Transverse colon (tissue), 4 donors: ENCODE measurements around the gene MRPL52.
"Not testable (repeated sequence)": the region's sequence is repeated elsewhere in the genome, so short reads cannot be mapped to it uniquely, and the experiment has no call there.

ENCODE experiments used
- EP300 ChIP-seq: sonication (generic); formaldehyde crosslinking; IDR thresholded peaks from one replicate; pipeline ENCODE4 v1.6.1; 2017; ENCODE audit warnings: antibody characterized with exemption, low read depth
- POLR2A ChIP-seq: fragments of 450-650 bp; IDR thresholded peaks from one replicate; pipeline ENCODE4 v1.6.1; 2016; ENCODE audit warnings: antibody characterized with exemption, mild to moderate bottlenecking, moderate library complexity
- POLR2AphosphoS5 ChIP-seq, 3 donors: sonication (generic); formaldehyde crosslinking; IDR thresholded peaks; one replicate each; pipeline ENCODE4 v1.6.1; 2016; ENCODE audit warnings: antibody characterized with exemption in 3 of 3
- TF ChIP-seq, protein P1 (sequence below), 5 experiments: fragments of 200-600 bp in 3 of 5; fragments of 450-650 bp in 2 of 5; sonication (generic) in 3 of 5; IDR thresholded peaks; 1 replicate in 2 of 5; 2 replicates in 3 of 5; pipeline ENCODE4 v1.5.1; 2016 to 2017; ENCODE audit warnings: antibody characterized with exemption in 5 of 5, inconsistent platforms in 3 of 5, mild to moderate bottlenecking in 2 of 5, moderate library complexity in 1 of 5

- TF ChIP-seq, protein P1, sequence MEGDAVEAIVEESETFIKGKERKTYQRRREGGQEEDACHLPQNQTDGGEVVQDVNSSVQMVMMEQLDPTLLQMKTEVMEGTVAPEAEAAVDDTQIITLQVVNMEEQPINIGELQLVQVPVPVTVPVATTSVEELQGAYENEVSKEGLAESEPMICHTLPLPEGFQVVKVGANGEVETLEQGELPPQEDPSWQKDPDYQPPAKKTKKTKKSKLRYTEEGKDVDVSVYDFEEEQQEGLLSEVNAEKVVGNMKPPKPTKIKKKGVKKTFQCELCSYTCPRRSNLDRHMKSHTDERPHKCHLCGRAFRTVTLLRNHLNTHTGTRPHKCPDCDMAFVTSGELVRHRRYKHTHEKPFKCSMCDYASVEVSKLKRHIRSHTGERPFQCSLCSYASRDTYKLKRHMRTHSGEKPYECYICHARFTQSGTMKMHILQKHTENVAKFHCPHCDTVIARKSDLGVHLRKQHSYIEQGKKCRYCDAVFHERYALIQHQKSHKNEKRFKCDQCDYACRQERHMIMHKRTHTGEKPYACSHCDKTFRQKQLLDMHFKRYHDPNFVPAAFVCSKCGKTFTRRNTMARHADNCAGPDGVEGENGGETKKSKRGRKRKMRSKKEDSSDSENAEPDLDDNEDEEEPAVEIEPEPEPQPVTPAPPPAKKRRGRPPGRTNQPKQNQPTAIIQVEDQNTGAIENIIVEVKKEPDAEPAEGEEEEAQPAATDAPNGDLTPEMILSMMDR (IDR thresholded peaks at IDR 0.05), result not testable (repeated sequence)
- TF ChIP-seq POLR2A; EP300; POLR2AphosphoS5 (IDR thresholded peaks at IDR 0.05): not testable (repeated sequence)
Measured at GRCh38 chr14:22829076-22829660, 519 bp upstream of the MRPL52 start.
